Stimulated activated CD4-positive, alpha-beta T cell treated with anti-CD3 and anti-CD28 coated beads, Interleukin-2, amount 100 ng/mL, for 24 hours (primary cell): Measurements from ENCODE around the gene RGS19.

Experiments
- DNase-seq, 2 donors: peaks; one replicate each; pipeline ENCODE4 v3.0.0-alpha.2; 2020

Gene RGS19

DNA sequence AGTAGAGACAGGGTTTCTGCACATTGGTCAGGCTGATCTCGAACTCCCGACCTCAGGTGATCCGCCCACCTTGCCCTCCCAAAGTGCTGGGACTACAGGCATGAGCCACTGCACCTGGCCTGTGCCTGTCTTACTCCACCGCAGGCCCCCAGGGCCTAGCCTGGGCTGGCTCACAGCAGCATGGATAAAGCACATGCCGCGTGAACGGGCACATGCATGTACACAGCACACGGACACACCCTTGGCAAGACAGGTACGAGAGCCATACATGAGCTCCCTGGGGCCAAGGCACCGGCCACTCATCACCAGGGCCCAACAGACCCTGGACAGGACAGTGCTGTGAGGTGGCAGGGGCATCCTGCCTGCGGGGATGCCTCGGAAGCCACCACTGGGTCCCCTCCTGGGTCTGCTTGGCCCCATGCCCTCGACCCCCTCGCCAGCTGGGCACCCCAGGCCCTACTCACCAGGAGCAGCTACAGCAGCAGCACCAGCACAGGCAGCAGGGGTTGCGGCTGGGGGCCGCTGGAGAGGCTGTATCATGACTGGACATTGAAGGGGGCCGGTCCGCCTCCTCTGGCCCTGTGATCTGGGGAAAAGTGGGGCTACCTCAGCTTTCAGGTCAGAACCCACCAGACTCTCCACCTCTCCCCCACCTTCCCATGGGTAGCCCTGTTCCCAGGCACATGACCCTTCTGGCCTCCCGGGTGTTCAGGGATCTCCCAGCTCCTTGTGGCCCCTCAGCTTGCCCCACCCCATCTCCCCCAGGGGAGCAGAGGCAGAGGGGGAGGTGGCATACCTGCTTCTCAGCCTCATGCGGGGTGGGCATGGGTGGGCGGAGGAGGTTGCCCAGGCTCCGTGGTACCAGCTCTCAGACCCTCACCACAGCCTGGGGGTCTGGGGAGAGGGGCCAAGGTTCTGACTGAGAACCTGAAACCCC is 3.0 kb downstream of the RGS19 start:
- no peak for DNase-seq

DNA sequence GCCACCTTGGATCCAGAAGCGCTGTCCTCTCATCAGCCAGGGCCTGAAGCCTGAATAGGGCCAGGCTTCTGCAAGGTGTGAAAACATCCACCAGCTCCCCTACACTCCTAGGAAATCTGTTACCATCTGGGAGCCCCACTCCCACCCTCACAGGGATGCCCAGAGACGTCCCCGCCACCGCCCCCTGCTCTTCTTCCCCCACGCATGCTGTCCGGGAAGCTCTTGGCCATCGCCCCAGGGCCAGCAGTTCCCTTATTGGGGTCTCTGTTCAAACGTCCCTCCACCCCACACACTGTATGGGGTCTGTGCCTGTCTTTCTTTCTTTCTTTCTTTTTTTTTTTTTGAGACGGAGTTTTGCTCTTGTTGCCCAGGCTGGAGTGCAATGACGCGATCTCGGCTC is 3.8 kb downstream of the RGS19 start:
- DNase-seq, result no peak

DNA sequence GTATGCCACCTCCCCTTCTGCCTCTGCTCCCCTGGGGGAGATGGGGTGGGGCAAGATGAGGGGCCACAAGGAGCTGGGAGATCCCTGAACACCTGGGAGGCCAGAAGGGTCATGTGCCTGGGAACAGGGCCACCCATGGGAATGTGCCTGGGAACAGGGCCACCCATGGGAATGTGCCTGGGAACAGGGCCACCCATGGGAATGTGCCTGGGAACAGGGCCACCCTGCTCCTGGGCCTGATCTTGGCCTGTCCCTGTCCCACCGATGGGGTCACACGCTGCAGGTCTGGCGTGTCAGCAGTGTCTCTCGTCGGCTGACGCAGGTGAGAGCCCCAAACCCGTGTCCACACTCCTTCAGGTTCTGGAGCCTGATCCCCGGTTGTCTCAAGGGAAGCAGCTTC is 4.4 kb downstream of the RGS19 start:
- DNase-seq, result no peak

- DNase-seq, result no peak
These were observed 5.0 kb downstream of the RGS19 start for GRCh38 chr20:64074184-64074789.

GRCh38 chr20:64073476-64074183 is 5.7 kb downstream of the RGS19 start:
- DNase-seq, result no peak

- DNase-seq, result no peak
These were observed 6.7 kb downstream of the RGS19 start for GRCh38 chr20:64072498-64073063.

GRCh38 chr20:64071341-64072332 is 7.7 kb downstream of the RGS19 start:
- DNase-seq, result no peak

GRCh38 chr20:64070244-64070993 is 8.9 kb downstream of the RGS19 start:
- DNase-seq, result no peak

- peak in 1 of 2 donors; percentile 44 for DNase-seq
These were observed 9.6 kb downstream of the RGS19 start for GRCh38 chr20:64069614-64070243.

DNA sequence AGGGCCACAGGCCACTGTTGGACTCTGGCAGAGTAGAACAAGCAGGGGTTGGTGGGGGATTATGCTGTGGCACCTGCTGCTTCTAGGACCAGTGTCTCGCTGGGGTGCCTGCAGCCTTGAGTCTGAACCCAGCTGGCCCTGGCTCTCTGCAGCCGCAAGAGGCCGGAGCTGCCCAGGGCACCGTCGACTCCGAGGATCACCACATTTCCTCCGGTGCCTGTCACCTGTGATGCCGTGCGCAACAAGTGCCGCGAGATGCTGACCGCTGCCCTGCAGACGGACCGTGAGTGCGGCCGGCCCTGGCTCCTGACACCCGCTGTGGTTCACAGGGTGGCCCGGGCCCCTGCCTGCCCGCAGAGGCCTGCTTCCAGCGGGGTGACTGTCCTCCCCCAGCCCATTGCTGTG is 10.1 kb downstream of the RGS19 start:
- no peak for DNase-seq

GRCh38 chr20:64068386-64069208 is 10.7 kb downstream of the RGS19 start:
- DNase-seq, result no peak

DNA sequence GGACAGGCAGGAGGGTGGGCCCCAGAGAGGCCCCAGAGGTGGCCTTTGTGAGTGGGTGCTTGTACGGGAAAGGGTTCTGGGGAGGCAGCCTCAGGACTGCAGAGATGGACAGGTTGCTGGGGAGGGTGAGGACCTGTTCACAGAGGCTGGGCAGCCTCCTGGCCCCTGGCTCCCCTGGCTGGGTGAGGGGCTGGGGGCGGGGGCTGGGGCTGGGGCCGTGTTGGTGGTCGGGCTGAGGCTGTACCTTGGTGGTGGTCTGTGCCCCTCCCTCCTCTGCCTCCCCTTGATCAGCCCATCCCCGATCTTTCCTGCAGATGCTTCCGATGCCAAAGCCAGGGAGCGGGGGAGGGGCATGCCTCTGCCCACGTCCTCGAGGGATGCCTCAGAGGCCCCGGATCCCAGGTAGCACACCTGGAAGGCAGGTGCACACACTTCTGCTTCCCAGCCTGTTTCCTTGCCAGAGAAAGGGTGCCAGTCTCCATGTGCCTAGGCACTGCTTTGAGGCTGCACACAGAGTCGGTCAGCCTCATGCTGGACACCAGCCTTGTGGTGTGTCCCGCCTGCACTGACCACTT is 11.5 kb downstream of the RGS19 start:
- no peak for DNase-seq

DNA sequence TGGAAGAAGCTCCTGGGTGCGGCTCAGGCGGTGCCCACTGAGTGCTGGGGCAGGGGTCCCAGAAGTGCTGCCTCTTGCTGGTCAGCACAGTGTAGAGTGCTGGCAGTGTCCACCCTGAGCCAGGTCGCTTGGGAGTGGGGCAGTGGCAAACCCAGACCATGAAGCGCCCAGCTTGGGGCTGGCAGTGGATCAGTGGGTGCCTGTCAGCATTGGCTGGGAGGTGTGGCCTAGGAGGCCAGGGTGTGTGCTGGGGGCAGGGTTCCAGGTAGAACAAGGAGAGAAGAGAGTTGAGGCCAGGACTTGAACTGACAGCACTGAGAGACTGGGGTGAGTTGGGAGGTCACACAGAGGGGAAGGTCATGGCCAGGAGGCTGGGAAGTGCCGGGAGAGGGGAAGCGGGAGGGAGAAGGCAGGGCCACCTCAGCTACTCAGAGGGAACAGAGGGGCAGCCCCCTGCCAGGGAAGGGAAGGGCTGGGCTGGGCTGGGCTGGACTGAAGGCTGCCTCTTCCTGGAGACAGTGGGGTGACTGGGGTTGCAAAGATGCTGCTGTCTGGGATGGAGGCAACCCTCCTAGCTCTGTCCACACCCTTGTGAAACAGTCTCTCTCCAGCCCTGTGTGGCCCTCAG is 12.2 kb downstream of the RGS19 start:
- DNase-seq, result no peak

DNA sequence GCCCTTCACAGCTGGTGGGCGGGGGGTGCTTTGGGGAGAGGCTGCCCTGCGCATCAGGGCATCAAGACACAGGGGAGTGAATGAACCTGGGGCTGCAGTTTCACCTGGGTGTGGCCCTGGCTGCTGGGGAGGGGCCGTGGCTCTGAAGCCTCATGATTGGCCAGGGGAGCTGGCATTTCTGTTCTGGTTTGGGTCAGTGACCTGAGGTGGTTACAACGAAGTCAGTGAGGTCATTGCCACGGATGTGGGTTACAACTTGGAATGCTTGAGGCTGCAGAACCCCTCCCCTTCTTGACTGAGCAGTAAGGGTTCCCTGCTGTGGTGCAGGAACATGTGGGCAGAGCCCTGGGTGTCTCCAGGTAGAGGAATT is 13.4 kb downstream of the RGS19 start:
- peak; percentile 43 to 62 for DNase-seq

- DNase-seq, result no peak
These were observed 14.0 kb downstream of the RGS19 start for GRCh38 chr20:64065062-64065973.

- DNase-seq, result no peak
These were observed 15.1 kb downstream of the RGS19 start for GRCh38 chr20:64064145-64064698.

GRCh38 chr20:64063389-64064144 is 15.8 kb downstream of the RGS19 start:
- peak; percentile 60 to 64 for DNase-seq
